CD4-positive, alpha-beta memory T cell (primary cell): Measurements from ENCODE around the gene ARFGAP1. TPM values are rescaled to one million over a fixed set of nuclear protein-coding genes. Genes with fewer than 3 reads are reported as not detected.
"Not testable (repeated sequence)": the region's sequence is repeated elsewhere in the genome, so short reads cannot be mapped to it uniquely, and the experiment has no call there.

Experiments used
- CTCF ChIA-PET: fragments of 350-600 bp; sonication (Branson Sonifier 250); formaldehyde crosslinking; loops from one replicate; lab custom pipeline; 2021; ENCODE audit warnings: inconsistent platforms; ENCODE audit not compliant: partially characterized antibody; lab: Charles Lee
- POLR2A ChIA-PET: fragments of 350-600 bp; sonication (Branson Sonifier 250); formaldehyde crosslinking; loops from one replicate; lab custom pipeline; 2021; ENCODE audit not compliant: partially characterized antibody; lab: Charles Lee
- DNase-seq, 5 donors: peaks; one replicate each; pipeline versions ENCODE4 v3.0.0 to v3.0.0-alpha.2; 2020 to 2022; ENCODE audit warnings: mixed read lengths in 1 of 5
- H3K27ac ChIP-seq: one replicate; pipeline ENCODE4 v1.7.0; 2013; ENCODE audit warnings: low read depth, low read length
- H3K27me3 ChIP-seq: 2 replicates; pipeline ENCODE4 v1.7.0; 2013; ENCODE audit warnings: mild to moderate bottlenecking, low read length, moderate library complexity; ENCODE audit not compliant: insufficient read depth
- H3K36me3 ChIP-seq: 2 replicates; pipeline ENCODE4 v1.7.0; 2013; ENCODE audit warnings: mild to moderate bottlenecking, low read length, moderate library complexity; ENCODE audit not compliant: insufficient read depth
- H3K4me1 ChIP-seq: 2 replicates; pipeline ENCODE4 v1.7.0; 2013; ENCODE audit warnings: mild to moderate bottlenecking, low read length, moderate library complexity; ENCODE audit not compliant: insufficient read depth
- H3K4me3 ChIP-seq, 2 donors: one replicate each; pipeline ENCODE4 v1.7.0; 2013; ENCODE audit warnings: low read length in 2 of 2, mild to moderate bottlenecking in 1 of 2
- H3K9me3 ChIP-seq, 2 donors: one replicate each; pipeline ENCODE4 v1.7.0; 2013; ENCODE audit warnings: low read length in 2 of 2, control low read depth in 1 of 2; ENCODE audit not compliant: control insufficient read depth in 1 of 2
- H3K27ac Mint-ChIP-seq, 7 donors: one replicate each; pipeline ENCODE4 v1.8.0; 2020 to 2021; ENCODE audit warnings: mixed read lengths in 7 of 7, mild to moderate bottlenecking in 6 of 7, inconsistent platforms in 3 of 7, moderate library complexity in 3 of 7
- H3K27me3 Mint-ChIP-seq, 2 donors: one replicate each; pipeline ENCODE4 v1.8.0; 2020 to 2021; ENCODE audit warnings: mixed read lengths in 2 of 2
- H3K36me3 Mint-ChIP-seq, 2 donors: one replicate each; pipeline ENCODE4 v1.8.0; 2020 to 2021; ENCODE audit warnings: mixed read lengths in 2 of 2, inconsistent platforms in 1 of 2, mild to moderate bottlenecking in 1 of 2
- H3K4me1 Mint-ChIP-seq, 4 donors: one replicate each; pipeline ENCODE4 v1.8.0; 2020 to 2021; ENCODE audit warnings: mixed read lengths in 4 of 4, mild to moderate bottlenecking in 1 of 4
- H3K4me3 Mint-ChIP-seq, 8 donors: one replicate each; pipeline ENCODE4 v1.8.0; 2020 to 2021; ENCODE audit warnings: mixed read lengths in 8 of 8, mild to moderate bottlenecking in 7 of 8, moderate library complexity in 6 of 8, inconsistent platforms in 3 of 8
- H3K9me3 Mint-ChIP-seq, 8 donors: one replicate each; pipeline ENCODE4 v1.8.0; 2020 to 2021; ENCODE audit warnings: mixed read lengths in 8 of 8, mild to moderate bottlenecking in 5 of 8, inconsistent platforms in 3 of 8, moderate library complexity in 1 of 8
- intact Hi-C: fragments of 100-400 bp; cut with micrococcal nuclease; formaldehyde crosslinking; loops from one replicate; pipeline ENCODE4 v1.15.1; 2023
- polyA plus RNA-seq, 2 donors: library from polyadenylated mRNA; unstranded; fragments of 300-500 nt; fragmentation: Illumina TruSeq; gene quantifications; one replicate each; pipeline ENCODE4 v1.2.3, GENCODE V29; 2021
- total RNA-seq, 2 experiments: library from RNA; stranded (reverse); gene quantifications; one replicate each; pipeline ENCODE4 v1.2.3, GENCODE V29; 2021

ARFGAP1 gene
- total and polyA plus RNA-seq, 4 experiments from 2014 or later = 11.5 to 120 (median 69.4) TPM

DNA sequence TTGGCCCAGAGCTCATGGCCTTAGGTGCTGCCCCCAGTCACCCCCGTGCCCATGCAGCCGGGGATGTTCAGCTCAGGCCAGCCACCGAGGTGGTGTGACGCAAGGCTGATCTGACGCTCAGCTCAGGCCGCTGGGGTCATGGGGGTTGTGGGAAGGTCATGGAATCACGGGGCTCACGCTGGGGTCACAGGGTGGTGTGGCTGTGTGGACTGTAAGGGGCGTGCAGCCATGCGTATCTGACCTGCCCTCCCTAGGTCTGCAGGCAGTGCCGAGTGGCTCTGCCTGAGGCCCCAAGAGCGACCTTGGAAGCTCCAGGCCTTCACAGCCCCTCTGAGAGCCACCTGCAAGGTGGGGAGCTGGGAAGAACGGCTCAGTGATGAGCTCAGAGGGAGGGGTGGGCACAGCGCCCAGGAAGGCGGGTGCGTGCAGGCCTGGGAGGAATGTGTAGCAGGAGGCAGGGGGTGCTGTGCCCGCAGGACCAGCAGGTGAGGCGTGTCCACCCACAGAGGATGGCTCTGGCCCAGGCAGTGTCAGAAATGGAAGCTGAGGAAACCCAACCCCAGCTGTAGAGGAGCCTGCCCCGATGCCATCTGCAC, 60.7 kb downstream of the ARFGAP1 start:
- Histone ChIP-seq H3K9me3 (peaks cover 0 to 7% of the 10 kb centered on the region in 2 donors), H3K4me1 (no peaks in the 10 kb centered on the region), H3K27me3 (no peaks in the 10 kb centered on the region), H3K36me3 (no peaks in the 10 kb centered on the region), H3K27ac (no peak overlapping the region), H3K4me3 (no peak overlapping the region)
- POLR2A ChIA-PET = no interaction called here
- peaks cover 0 to 3% (median 0%) of the 10 kb centered on the region in 4 donors for H3K4me1 Mint-ChIP-seq
- intact Hi-C loops = no loop called here
- no peak for DNase-seq
- no peak overlapping the region for H3K4me3 Mint-ChIP-seq
- peaks cover 17 to 20% of the 10 kb centered on the region in 2 donors for H3K27me3 Mint-ChIP-seq
- no peak overlapping the region for H3K27ac Mint-ChIP-seq
- CTCF ChIA-PET = no interaction called here
- no peaks in the 10 kb centered on the region for H3K36me3 Mint-ChIP-seq
- peaks cover 0 to 15% (median 9%) of the 10 kb centered on the region in 8 donors for H3K9me3 Mint-ChIP-seq

DNA sequence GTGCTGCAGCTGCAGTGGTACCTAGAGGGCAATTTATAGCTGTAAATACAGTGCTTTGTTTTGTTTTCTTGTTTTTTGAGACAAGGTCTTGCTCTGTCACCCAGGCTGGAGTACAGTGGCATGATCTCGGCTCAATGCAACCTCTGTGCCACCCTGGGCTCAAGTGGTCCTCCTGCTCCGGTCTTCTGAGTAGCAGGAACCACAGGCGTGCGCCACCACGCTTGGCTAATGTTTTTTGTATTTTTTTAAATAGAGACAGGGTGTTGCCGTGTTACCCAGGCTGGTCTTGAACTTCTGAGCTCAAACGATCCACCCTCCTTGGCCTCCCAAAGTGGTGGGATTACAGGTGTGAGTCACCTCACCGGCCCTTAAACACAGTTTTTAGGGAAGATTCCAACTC, 61.7 kb downstream of the ARFGAP1 start:
- Mint-ChIP-seq H3K36me3 (no peaks in the 10 kb centered on the region), H3K9me3 (peaks cover 0 to 15% (median 9%) of the 10 kb centered on the region in 8 donors), H3K27ac (no peak overlapping the region), H3K4me1 (peaks cover 0 to 3% (median 0%) of the 10 kb centered on the region in 4 donors), H3K27me3 (peaks cover 17 to 25% of the 10 kb centered on the region in 2 donors), H3K4me3 (no peak overlapping the region)
- H3K36me3 ChIP-seq = no peaks in the 10 kb centered on the region
- peaks cover 0 to 7% of the 10 kb centered on the region in 2 donors for H3K9me3 ChIP-seq
- H3K4me1 ChIP-seq = no peaks in the 10 kb centered on the region
- no peak overlapping the region for H3K4me3 ChIP-seq
- CTCF ChIA-PET = no interaction called here
- intact Hi-C loops = no loop called here
- POLR2A ChIA-PET = no interaction called here
- no peak overlapping the region for H3K27ac ChIP-seq
- no peak for DNase-seq
- H3K27me3 ChIP-seq = no peaks in the 10 kb centered on the region

DNA sequence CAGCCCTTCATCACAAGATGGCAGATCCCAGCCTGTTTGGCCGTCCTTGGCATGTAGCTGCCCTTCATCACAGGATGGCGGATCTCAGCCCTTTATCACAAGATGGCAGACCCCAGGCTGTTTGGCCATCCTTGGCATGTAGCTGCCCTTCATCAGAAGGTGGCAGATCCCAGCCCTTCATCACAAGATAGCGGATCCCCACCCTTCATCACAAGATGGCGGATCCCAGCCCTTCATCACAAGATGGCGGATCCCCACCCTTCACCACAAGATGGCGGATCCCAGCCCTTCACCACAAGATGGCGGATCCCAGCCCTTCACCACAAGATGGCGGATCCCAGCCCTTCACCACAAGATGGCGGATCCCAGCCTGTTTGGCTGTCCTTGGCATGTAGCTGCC, 62.4 kb downstream of the ARFGAP1 start:
- H3K4me3 ChIP-seq, H3K36me3 ChIP-seq, H3K4me1 Mint-ChIP-seq, intact Hi-C loops, H3K27ac ChIP-seq, H3K27ac Mint-ChIP-seq, H3K4me1 ChIP-seq, H3K9me3 ChIP-seq, H3K27me3 ChIP-seq, POLR2A ChIA-PET, H3K4me3 Mint-ChIP-seq, H3K36me3 Mint-ChIP-seq, CTCF ChIA-PET, DNase-seq: not testable (repeated sequence)
- Mint-ChIP-seq H3K27me3 (peaks cover 17 to 25% of the 10 kb centered on the region in 2 donors), H3K9me3 (peaks cover 0 to 15% (median 9%) of the 10 kb centered on the region in 8 donors)

DNA sequence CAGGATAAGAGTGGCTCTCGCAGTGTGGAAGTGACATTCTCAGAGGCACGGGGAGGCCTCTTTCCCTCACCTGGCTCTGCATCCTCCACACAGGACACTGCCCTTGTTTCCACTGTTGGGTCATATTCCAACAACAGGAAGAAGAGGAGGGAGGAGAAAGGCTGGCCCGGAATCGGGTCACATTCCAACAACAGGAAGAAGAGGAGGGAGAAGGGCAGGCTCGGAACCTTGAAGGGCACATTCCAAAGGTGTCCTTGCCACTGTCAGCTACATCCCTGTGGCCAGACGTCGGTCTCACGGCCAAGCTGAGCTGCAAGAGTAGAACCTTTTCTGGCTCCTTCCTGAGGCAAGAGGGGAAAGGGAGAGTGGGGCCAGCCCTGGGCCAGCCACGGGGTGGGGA, 63.1 kb downstream of the ARFGAP1 start:
- Mint-ChIP-seq H3K4me3 (no peak overlapping the region), H3K4me1 (peaks cover 0 to 3% (median 0%) of the 10 kb centered on the region in 4 donors), H3K36me3 (no peaks in the 10 kb centered on the region), H3K27ac (no peak overlapping the region), H3K9me3 (peaks cover 0 to 15% (median 9%) of the 10 kb centered on the region in 8 donors), H3K27me3 (peaks cover 17 to 25% of the 10 kb centered on the region in 2 donors)
- H3K4me1 ChIP-seq = no peaks in the 10 kb centered on the region
- DNase-seq = no peak
- intact Hi-C loops = no loop called here
- CTCF ChIA-PET = no interaction called here
- peaks cover 0 to 7% of the 10 kb centered on the region in 2 donors for H3K9me3 ChIP-seq
- no peak overlapping the region for H3K4me3 ChIP-seq
- POLR2A ChIA-PET = no interaction called here
- H3K36me3 ChIP-seq = no peaks in the 10 kb centered on the region
- no peak overlapping the region for H3K27ac ChIP-seq
- no peaks in the 10 kb centered on the region for H3K27me3 ChIP-seq

DNA sequence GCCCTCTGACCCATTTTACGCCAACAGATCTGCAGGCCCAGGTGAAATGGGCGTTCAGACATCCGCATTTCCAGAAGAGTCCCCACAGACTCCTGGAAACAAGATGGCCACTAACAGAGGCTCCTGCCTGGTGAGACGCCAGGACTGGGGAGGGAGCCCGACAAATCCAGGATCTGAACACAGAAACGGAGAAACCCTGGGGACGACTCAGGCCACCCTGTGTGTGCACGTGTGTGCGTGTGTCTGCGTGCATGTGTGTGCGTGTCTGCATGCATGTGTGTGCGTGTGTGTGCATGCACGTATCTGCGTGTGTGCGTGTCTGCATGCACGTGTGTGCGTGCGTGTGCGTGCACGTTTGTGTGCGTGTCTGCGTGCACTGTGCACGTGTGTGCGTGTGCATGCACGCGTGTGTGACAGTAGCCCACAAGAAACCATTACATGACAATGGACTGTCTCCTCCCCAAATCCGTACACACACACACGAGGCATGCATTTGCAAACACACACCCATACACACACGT, 63.7 kb downstream of the ARFGAP1 start:
- no peaks in the 10 kb centered on the region for H3K36me3 Mint-ChIP-seq
- H3K27me3 Mint-ChIP-seq = peaks cover 22 to 25% of the 10 kb centered on the region in 2 donors
- intact Hi-C loops = no loop called here
- H3K27ac Mint-ChIP-seq = no peak overlapping the region
- CTCF ChIA-PET = no interaction called here
- Histone ChIP-seq H3K9me3 (peaks cover 0 to 7% of the 10 kb centered on the region in 2 donors), H3K36me3 (no peaks in the 10 kb centered on the region), H3K27ac (no peak overlapping the region), H3K27me3 (no peaks in the 10 kb centered on the region), H3K4me3 (no peak overlapping the region), H3K4me1 (no peaks in the 10 kb centered on the region)
- H3K9me3 Mint-ChIP-seq = peaks cover 0 to 15% (median 9%) of the 10 kb centered on the region in 8 donors
- POLR2A ChIA-PET = no interaction called here
- H3K4me3 Mint-ChIP-seq = no peak overlapping the region
- no peak for DNase-seq
- peaks cover 0 to 3% (median 0%) of the 10 kb centered on the region in 4 donors for H3K4me1 Mint-ChIP-seq

DNA sequence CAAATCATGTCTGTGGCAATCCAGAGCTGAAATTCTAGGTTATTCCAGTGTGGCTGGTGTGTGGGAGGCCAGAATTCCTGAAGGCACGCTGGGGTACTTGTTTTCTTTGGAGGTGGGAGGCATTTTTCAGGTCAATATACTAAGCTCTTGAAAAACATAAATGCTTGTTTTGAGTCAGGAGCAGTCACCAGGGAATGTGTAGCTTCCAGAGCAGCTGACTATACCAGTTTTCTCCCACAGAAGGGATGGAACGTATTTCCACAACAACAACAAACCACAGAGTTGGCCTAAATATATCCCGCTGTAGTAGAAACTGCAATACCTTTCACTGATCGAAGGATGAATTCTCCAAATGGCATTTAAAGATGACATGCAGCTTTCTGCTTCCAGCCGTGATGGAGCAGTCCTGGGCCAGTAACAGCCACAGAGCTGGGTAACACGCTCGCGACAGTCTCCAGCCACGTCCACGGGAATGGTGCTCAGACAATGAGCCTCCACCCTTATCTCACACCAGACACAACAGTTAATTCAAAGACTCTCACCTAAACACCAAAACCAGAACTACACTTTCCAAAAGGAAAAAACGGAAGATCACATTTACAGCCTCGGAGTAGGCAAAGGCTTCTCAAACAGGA, 65.3 kb downstream of the ARFGAP1 start:
- H3K27me3 Mint-ChIP-seq = peaks cover 25 to 29% of the 10 kb centered on the region in 2 donors
- CTCF ChIA-PET = no interaction called here

More for the DNA sequence above, 65.3 kb downstream of the ARFGAP1 start:
- no peak overlapping the region for H3K27ac ChIP-seq
- POLR2A ChIA-PET = no interaction called here
- intact Hi-C loops = no loop called here
- DNase-seq = no peak
- peaks cover 0 to 5% (median 0%) of the 10 kb centered on the region in 8 donors for H3K9me3 Mint-ChIP-seq
- no peak overlapping the region for H3K27ac Mint-ChIP-seq
- no peaks in the 10 kb centered on the region for H3K36me3 Mint-ChIP-seq
- H3K27me3 ChIP-seq = no peaks in the 10 kb centered on the region
- H3K4me1 ChIP-seq = no peaks in the 10 kb centered on the region
- no peak overlapping the region for H3K4me3 Mint-ChIP-seq
- H3K4me1 Mint-ChIP-seq = peaks cover 0 to 3% (median 0%) of the 10 kb centered on the region in 4 donors
- no peak overlapping the region for H3K4me3 ChIP-seq
- no peaks in the 10 kb centered on the region for H3K9me3 ChIP-seq
- H3K36me3 ChIP-seq = no peaks in the 10 kb centered on the region
